Measurements from ENCODE around the gene NHS. TPM values are rescaled to one million over a fixed set of nuclear protein-coding genes. Genes with fewer than 3 reads are reported as not detected.

Gene NHS
- polyA plus RNA-seq, 1 donor (not counting 4 experiments of a cell fraction or from before 2014, with no cell fraction given) = 5.4 TPM

- Histone ChIP-seq H3K4me2 (ENCODE audit: control insufficient read depth, extremely low read depth, insufficient read depth, low read depth, low read length) (no peak overlapping the region), H4K20me1 (ENCODE audit: control insufficient read depth, extremely low read depth, insufficient read depth, low read length) (no peaks in the 10 kb centered on the region), H3K9me1 (ENCODE audit: control insufficient read depth, extremely low read depth, insufficient read depth, low read length) (no peaks in the 10 kb centered on the region), H3K79me2 (ENCODE audit: control insufficient read depth, insufficient read depth, low read length) (peaks cover 33% of the 10 kb centered on the region), H2AFZ (ENCODE audit: control insufficient read depth, low read length) (no peak overlapping the region), H3K9me3 (ENCODE audit: control insufficient read depth, low read depth, low read length) (no peaks in the 10 kb centered on the region), H3K4me3 (ENCODE audit: control insufficient read depth in 2 of 3, extremely low read depth in 1 of 3, insufficient read depth in 2 of 3, low read depth in 1 of 3, low read length in 3 of 3) (no peak overlapping the region), H3K27me3 (ENCODE audit: control insufficient read depth, extremely low read depth, insufficient read depth, low read length) (no peaks in the 10 kb centered on the region), H3K9ac (ENCODE audit: control insufficient read depth, extremely low read depth, insufficient read depth, low read length) (no peak overlapping the region), H3K4me1 (ENCODE audit: control insufficient read depth, extremely low read depth, insufficient read depth, low read length) (peaks cover 38% of the 10 kb centered on the region), H3K36me3 (ENCODE audit: control insufficient read depth in 2 of 2, extremely low read depth in 1 of 2, insufficient read depth in 2 of 2, low read length in 2 of 2) (no peaks in the 10 kb centered on the region), H3K27ac (ENCODE audit: control insufficient read depth, insufficient read depth, low read length) (peak overlapping the region; percentile 13)
- FAIRE-seq (peak; percentile 20), DNase-seq (ENCODE audit: low read depth, low spot score) (no peak)
- dilution Hi-C loops (cut with MboI; ENCODE audit: extremely low pct_ligation_motif_present, low sequenced_read_pairs) = no loop called here
- no peak for TF ChIP-seq EZH2 (IDR thresholded peaks at IDR 0.05; ENCODE audit: low read length)
- TF ChIP-seq CTCF (optimal IDR thresholded peaks at IDR 0.05 in 1 of 3, IDR thresholded peaks at IDR 0.05 in 1 of 3, conservative IDR thresholded peaks at IDR 0.05 in 1 of 3; ENCODE audit: extremely low read depth in 1 of 3, insufficient read depth in 2 of 3, low read length in 3 of 3) = no peak
Measured at GRCh38 chrX:17403189-17403691, 28.2 kb downstream of the NHS start.

GRCh38 chrX:17403972-17404371 is 29.0 kb downstream of the NHS start:
- Histone ChIP-seq H3K9me3 (ENCODE audit: control insufficient read depth, low read depth, low read length) (no peaks in the 10 kb centered on the region), H3K36me3 (ENCODE audit: control insufficient read depth in 2 of 2, extremely low read depth in 1 of 2, insufficient read depth in 2 of 2, low read length in 2 of 2) (no peaks in the 10 kb centered on the region), H3K27me3 (ENCODE audit: control insufficient read depth, extremely low read depth, insufficient read depth, low read length) (no peaks in the 10 kb centered on the region), H3K79me2 (ENCODE audit: control insufficient read depth, insufficient read depth, low read length) (peaks cover 37% of the 10 kb centered on the region), H4K20me1 (ENCODE audit: control insufficient read depth, extremely low read depth, insufficient read depth, low read length) (no peaks in the 10 kb centered on the region), H3K9me1 (ENCODE audit: control insufficient read depth, extremely low read depth, insufficient read depth, low read length) (no peaks in the 10 kb centered on the region), H3K4me2 (ENCODE audit: control insufficient read depth, extremely low read depth, insufficient read depth, low read depth, low read length) (no peak overlapping the region), H3K9ac (ENCODE audit: control insufficient read depth, extremely low read depth, insufficient read depth, low read length) (no peak overlapping the region), H3K27ac (ENCODE audit: control insufficient read depth, insufficient read depth, low read length) (peak overlapping the region; percentile 93), H2AFZ (ENCODE audit: control insufficient read depth, low read length) (no peak overlapping the region), H3K4me3 (ENCODE audit: control insufficient read depth in 2 of 3, extremely low read depth in 1 of 3, insufficient read depth in 2 of 3, low read depth in 1 of 3, low read length in 3 of 3) (no peak overlapping the region), H3K4me1 (ENCODE audit: control insufficient read depth, extremely low read depth, insufficient read depth, low read length) (peaks cover 38% of the 10 kb centered on the region)
- no peak for TF ChIP-seq CTCF (optimal IDR thresholded peaks at IDR 0.05 in 1 of 3, IDR thresholded peaks at IDR 0.05 in 1 of 3, conservative IDR thresholded peaks at IDR 0.05 in 1 of 3; ENCODE audit: extremely low read depth in 1 of 3, insufficient read depth in 2 of 3, low read length in 3 of 3)
- no peak for TF ChIP-seq EZH2 (IDR thresholded peaks at IDR 0.05; ENCODE audit: low read length)
- FAIRE-seq (no peak), DNase-seq (ENCODE audit: low read depth, low spot score) (no peak)
- dilution Hi-C loops (cut with MboI; ENCODE audit: extremely low pct_ligation_motif_present, low sequenced_read_pairs) = no loop called here
